OCI-M2 (cell line): ENCODE data around the gene ELP1.

Experiments used
- DNase-seq: peaks from one replicate; lab custom pipeline; 2025; ENCODE audit not compliant: unreplicated experiment; lab: John Stamatoyannopoulos, UW

The ELP1 gene

GRCh38 chr9:108823829-108824228 is 110.1 kb downstream of the ELP1 start:
- DNase-seq: no peak
